Measurements from ENCODE around the gene TRPV5.

TRPV5 gene

DNA sequence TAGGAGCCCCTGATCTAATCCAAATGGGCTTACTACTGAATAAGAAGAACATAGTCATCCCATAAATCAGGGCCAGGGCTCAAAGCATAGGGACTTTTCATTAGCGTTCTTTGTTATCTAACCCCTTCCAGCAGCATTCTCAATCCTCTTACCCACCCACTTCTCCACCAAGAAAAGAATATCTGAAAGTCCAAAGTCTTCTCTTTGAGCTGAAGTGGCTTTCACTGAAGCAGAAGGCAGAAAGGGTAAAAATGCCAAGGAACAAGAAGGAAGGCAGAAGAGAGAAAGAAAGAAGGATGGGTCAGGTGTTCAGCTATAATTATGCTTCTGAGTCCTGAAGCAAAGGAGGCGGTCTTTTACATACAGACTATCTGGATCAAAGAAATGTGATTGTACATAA, 10.2 kb downstream of the TRPV5 start:
- no peak for TF ChIP-seq CTCF (conservative IDR thresholded peaks at IDR 0.05; ENCODE audit: low read depth, low read length)
- no peak overlapping the region for H3K4me3 ChIP-seq (ENCODE audit: low read length)
- DNase-seq (ENCODE audit: low read depth) = no peak

GRCh38 chr7:142919656-142920055, 13.9 kb downstream of the TRPV5 start:
- H3K4me3 ChIP-seq (ENCODE audit: low read length) = no peak overlapping the region
- no peak for TF ChIP-seq CTCF (conservative IDR thresholded peaks at IDR 0.05; ENCODE audit: low read depth, low read length)
- DNase-seq (ENCODE audit: low read depth) = peak; percentile 6

DNA sequence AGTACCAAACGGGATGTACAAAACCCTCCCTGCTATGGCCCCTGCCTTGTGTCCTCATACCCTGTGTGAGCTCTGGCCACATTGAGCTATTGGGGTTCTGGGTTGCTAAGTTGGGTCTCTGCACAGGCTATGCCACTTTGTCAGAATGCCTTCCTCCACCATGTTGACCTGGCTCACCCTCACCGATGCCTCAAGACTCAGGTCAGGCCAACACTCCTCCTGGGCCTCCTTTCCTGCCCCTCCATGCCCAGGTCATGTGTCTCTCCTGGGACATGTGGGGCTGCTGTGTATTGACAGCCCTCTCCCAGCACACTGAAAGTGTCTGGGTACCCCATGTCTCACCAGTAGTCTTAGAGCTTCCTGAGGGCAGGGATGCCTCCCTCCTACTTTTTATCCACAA, 14.6 kb downstream of the TRPV5 start:
- no peak overlapping the region for H3K4me3 ChIP-seq (ENCODE audit: low read length)
- no peak for DNase-seq (ENCODE audit: low read depth)
- no peak for TF ChIP-seq CTCF (conservative IDR thresholded peaks at IDR 0.05; ENCODE audit: low read depth, low read length)

DNA sequence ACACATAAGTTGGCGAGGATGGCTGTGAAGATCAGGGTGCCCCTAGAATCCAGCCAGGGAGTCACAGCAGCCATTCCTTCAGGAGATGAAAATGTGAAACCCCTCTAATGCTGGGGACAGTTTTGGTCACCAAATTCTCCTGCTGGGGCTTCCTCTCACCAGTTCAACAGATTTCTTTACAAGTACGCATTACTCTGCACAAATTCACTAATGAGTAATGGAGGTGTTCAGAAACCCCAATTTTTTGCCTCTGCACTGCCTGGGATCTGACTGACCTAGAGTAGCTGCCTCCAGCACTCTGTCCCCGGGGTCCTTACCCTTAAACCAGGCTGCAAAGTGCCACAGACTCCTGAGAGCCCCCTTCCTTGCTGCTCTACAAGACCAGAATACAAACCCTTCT, 16.1 kb downstream of the TRPV5 start:
- TF ChIP-seq CTCF (conservative IDR thresholded peaks at IDR 0.05; ENCODE audit: low read depth, low read length) = no peak
- no peak overlapping the region for H3K4me3 ChIP-seq (ENCODE audit: low read length)
- no peak for DNase-seq (ENCODE audit: low read depth)

GRCh38 chr7:142916508-142916907, 17.0 kb downstream of the TRPV5 start:
- DNase-seq (ENCODE audit: low read depth) = no peak
- H3K4me3 ChIP-seq (ENCODE audit: low read length) = no peak overlapping the region
- no peak for TF ChIP-seq CTCF (conservative IDR thresholded peaks at IDR 0.05; ENCODE audit: low read depth, low read length)

DNA sequence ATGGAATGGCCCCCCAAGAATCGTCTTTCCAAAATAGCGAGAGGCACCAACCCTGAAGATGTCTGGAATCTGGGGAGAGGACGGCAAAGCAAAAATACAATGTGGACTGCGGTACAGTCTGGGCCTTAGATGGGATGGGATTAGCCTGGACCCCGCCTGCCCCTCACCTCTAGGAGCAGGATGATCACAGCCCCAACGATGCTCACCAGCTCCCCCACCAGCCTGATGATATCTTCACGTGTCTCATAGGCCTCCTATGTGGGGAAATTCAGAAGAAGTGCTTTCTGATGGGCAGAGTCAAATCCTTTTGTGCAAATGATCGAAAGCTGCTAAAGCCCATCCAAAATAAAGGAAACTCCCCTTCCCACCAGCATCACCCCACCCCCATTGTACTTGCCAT, 18.2 kb downstream of the TRPV5 start:
- DNase-seq (ENCODE audit: low read depth) = no peak
- no peak overlapping the region for H3K4me3 ChIP-seq (ENCODE audit: low read length)
- TF ChIP-seq CTCF (conservative IDR thresholded peaks at IDR 0.05; ENCODE audit: low read depth, low read length) = no peak

DNA sequence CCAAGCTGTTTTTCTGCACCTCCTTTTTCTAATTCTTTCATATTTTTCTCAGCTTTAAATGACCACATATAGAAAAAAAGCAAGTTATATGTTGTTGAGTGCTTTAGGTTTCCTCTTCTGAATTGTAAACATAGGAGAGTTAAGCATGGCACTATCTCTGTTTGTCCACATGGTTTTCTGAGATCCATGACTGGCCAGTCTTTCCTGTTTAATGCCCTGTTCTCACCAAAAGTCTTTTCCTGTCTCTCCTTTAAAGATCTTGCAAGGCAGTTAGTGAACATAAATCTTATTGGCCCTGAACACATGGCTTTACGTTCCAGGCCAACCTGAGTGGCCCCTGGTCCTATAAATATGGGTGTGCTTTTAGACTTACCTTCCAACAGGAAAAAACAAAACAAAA, 19.4 kb downstream of the TRPV5 start:
- TF ChIP-seq CTCF (conservative IDR thresholded peaks at IDR 0.05; ENCODE audit: low read depth, low read length) = no peak

More for the DNA sequence above, 19.4 kb downstream of the TRPV5 start:
- DNase-seq (ENCODE audit: low read depth) = no peak
- no peak overlapping the region for H3K4me3 ChIP-seq (ENCODE audit: low read length)
